ENCODE data around the gene SCARB1.

SCARB1 gene

DNA sequence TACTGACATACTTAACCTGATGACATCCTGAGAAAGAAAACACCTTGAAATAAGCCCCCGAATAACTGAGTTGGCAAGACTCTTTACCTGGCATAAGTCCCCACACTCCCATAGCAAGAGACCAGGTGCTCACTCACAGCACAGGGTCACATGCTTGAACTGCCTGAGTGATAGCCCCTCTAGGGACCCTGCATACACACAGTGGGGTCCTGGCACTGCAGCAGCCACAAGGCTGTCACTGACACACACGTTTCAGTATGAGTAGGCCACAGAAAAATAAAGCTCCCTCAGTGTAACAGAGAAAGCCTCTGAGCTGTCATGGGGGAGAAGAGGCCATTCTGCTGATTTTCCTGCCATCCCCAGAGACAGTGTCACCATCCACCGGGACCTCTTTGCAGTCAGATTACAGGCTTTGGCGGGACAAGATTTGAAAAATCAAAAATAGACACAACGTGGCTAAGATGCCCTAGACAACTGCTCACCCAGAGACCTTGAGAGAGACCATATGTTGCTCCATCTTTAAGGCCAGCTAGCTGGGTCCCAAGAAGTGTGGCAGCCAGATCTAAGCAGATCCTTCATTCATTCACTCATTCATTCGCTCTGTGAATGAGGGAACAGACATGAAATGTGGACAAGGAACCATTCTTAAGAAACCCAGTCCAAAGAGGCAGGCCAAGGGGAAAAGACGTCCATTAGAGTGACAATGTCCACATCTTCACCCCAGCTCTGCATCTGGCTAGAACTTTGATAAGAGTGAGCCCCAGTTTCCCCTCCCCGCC lies 1.6 kb downstream of the SCARB1 start:
- no peak for DNase-seq

- DNase-seq = no peak
These were observed 2.2 kb downstream of the SCARB1 start for GRCh38 chr12:124861492-124861891.

- no peak for DNase-seq
These were observed 5.7 kb downstream of the SCARB1 start for GRCh38 chr12:124857921-124858461.

GRCh38 chr12:124856842-124857178 lies 6.9 kb downstream of the SCARB1 start:
- no peak for DNase-seq

DNA sequence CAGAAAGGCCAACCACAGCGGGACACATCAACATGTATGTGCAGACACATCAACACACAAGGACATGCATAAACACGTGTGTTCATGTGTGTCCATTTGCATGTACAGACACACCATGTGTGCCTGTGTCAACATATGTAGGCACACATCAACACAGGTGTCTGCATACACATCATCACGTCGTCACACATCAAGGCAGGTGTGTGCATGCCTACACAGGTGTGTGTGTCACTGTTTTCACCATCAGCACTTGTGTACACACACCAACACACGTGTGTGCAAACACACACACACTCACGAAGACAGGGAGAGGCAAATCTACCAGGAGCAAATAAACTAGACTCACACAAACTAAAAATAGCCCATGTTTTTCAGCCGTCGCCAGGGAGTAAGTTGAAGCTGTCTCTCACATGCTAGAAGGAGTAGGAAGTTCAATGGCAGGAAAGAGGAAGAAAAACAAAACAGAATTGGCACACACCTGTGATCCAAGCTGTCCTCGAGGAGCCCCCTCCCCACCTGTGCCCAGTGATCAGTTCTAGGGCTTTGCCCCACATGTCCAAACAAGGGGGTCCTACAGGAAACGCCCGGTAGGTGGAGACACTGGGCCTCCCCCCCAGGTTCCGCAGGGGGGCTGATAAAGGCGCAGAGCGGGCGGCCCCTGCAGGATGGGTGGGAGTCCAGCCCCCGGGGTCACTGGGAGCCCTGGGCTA lies 7.4 kb downstream of the SCARB1 start:
- no peak for DNase-seq

DNA sequence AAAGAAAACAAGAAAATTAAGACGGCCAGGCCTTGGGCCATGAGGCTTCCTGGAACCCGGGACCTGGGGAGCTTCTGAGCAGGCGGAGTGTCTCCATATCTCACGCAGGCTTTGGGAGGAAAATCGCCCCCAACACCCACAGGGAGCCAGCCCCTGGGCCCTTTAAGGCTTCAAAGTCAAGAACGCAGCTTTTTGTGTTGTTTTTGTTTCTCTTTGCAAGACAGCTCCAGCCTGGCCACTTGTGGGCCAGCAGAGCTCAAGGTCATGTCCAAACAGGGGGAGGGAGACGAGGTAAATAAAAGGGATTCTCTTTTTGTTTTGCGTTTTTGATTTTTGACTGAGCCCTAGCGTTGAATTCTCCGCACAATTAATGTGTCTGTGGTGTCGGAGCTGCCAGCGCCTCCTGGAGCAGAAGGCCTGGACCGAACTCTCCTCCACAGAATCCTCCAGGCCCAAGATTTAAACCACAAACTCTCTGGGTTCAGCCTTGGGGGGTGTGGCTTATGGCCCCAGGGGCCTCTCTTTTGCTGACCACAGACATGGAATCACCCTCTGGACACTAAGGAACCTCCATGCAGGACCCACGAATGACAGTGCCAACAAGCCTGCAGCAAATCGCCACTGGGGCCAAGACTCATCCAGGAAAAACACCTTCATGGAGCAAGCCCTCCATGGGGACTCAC lies 8.2 kb downstream of the SCARB1 start:
- DNase-seq = no peak

GRCh38 chr12:124854637-124855184 lies 9.0 kb downstream of the SCARB1 start:
- DNase-seq = no peak

DNA sequence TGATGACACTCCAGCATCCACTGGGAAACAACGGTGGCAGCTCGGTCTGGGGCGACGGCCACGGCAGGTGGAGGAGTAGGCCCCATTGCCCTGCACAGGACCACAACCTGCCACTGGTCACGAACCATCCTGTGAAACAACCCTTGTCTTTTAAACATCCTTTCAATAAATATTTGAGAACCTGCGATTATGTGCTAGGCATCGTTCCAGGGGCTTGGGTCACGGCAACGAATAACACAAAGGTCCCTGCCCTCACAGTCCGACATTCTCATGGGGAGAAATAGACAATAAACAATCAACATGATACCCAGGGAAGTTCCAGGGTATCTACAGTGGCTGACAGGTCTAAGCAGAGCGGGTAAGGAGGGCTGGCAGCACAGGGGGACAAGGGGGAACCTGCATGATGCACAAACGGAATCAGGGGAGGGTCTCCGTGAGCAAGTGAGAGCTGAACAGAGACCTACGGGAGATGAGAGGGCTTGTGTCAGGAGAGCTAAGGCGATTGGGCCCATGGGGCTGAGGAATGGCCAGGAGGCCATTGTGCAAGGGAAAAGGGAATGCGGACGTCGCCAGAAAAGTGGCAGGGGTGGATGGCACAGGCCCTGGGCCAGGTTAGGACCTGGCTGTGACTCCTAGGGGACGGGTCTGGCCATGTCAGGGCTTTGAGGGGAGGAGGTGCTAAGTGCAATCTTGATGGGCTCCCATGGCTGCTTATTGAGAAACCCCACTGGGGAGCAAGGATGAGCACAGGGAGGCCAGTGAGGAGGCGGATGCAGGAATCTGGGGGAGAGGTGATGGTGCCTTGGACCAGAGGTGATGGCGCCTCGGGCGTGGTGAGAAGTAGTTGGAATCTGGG lies 9.7 kb downstream of the SCARB1 start:
- no peak for DNase-seq

DNA sequence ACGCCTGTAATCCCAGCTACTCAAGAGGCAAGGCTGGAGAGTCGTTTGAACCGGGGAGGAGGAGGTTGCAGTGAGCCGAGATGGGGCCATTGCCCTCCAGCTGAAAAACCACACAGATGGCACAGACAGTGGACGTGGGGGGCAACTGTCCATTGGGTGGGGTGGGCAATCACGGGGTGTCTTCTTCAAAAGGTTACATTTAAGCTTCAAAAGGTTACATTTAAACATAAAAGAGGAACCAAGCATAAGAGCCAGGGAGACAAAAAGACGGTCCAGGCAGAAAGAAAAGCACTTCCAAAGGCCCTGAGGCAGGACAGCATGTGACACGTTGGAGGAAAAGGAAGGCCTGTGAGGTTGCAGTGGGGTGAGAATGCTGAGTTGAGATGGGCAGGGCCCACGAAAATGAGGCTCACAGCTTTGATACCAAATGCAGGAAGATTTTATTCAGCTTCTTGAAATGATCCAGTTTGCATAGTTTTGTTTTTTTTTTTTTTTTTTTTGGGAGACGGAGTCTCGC lies 10.7 kb downstream of the SCARB1 start:
- no peak for DNase-seq

- DNase-seq = no peak
These were observed 11.3 kb downstream of the SCARB1 start for GRCh38 chr12:124852329-124852831.

- DNase-seq = no peak
These were observed 12.3 kb downstream of the SCARB1 start for GRCh38 chr12:124851342-124851741.

DNA sequence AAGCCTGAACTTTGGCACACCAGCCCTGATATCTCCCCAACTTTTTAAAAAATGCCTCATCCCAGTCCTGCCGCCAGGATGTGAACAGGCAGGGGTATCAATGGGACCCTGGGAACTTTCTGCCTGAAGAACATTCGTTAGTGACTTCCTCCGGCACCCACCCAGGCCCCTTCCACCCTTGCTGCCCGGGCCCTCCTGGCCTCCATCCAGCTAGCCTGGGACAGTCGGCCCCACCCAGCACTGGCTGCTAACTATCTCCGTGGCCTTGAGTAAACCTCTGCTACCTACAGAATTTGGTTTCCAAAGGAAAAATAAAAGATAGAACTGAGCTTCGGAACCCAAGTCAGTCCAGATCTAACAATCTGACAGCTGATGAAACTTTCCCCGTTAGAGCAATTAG lies 14.3 kb downstream of the SCARB1 start:
- DNase-seq = no peak

GRCh38 chr12:124848621-124849380 lies 14.9 kb downstream of the SCARB1 start:
- DNase-seq = no peak

- DNase-seq = no peak
These were observed 16.3 kb downstream of the SCARB1 start for GRCh38 chr12:124847113-124848074.

- no peak for DNase-seq
These were observed 19.0 kb downstream of the SCARB1 start for GRCh38 chr12:124844411-124845397.

DNA sequence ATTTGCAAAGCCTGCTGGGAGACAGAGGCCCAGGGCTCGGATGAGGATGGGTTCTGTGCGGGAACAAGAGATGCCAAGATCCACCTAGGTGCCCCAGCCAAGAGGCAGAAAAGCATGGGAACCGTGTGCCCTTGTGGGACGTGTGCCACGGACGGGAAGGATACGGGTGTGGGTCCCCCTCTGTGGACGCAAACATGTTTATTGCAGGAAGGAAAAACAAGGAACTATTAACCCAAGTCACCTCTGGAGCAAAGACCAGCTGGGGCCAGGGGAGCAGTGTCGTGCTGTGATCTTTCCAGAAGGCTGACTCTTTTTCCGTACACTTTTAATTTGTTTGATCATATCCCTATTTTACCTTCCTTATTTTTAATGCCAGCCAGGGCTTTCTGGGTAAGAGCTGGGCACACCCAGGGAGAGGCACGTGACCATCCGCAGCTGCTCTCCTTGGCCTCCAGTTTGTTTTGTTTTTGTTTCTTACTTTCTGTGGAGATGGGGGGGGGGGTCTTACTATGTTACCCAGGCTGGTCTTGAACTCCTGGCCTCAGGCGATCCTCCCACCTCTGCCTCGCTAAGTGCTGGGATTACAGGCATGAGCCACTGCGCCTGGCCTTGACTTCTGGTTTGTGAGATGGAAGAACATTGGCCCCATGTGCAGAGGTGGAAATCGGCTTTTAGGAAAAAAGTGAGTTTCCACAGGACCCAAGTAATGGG lies 20.7 kb downstream of the SCARB1 start:
- no peak for DNase-seq

GRCh38 chr12:124842073-124842749 lies 21.5 kb downstream of the SCARB1 start:
- no peak for DNase-seq
